SU-DHL-6 (cell line): ENCODE measurements around the gene POLQ.

Experiments used
- CTCF ChIP-seq: fragments of 200-600 bp; sonication (generic); IDR thresholded peaks from one replicate; pipeline ENCODE4 v1.5.1; 2017; ENCODE audit warnings: antibody characterized with exemption, mild to moderate bottlenecking, low read length, moderate library complexity; ENCODE audit not compliant: insufficient read depth, poor library complexity, severe bottlenecking
- EZH2phosphoT487 ChIP-seq: fragments of 200-600 bp; sonication (generic), shearing (Covaris generic); conservative IDR thresholded peaks from 2 replicates; pipeline ENCODE4 v1.6.1; 2018; ENCODE audit warnings: mild to moderate bottlenecking, antibody characterized with exemption, low read length, moderate library complexity, mixed read lengths

- TF ChIP-seq CTCF (no peak), EZH2phosphoT487 (no peak)
These were observed 35.9 kb upstream of the POLQ start for GRCh38 chr3:121581691-121582090.
